Suprapubic skin (tissue), 4 donors: ENCODE measurements around the gene DPP10.
"Not testable (repeated sequence)": the region's sequence is repeated elsewhere in the genome, so short reads cannot be mapped to it uniquely, and the experiment has no call there.

ENCODE experiments used
- CTCF ChIP-seq, 2 donors: fragments of 200-600 bp in 1 of 2; fragments of 450-650 bp in 1 of 2; sonication (generic) in 1 of 2; IDR thresholded peaks; one replicate each; pipeline ENCODE4 v1.5.1; 2016 to 2019; ENCODE audit warnings: antibody characterized with exemption in 2 of 2, mild to moderate bottlenecking in 1 of 2, moderate library complexity in 1 of 2
- EP300 ChIP-seq: sonication (generic); formaldehyde crosslinking; IDR thresholded peaks from one replicate; pipeline ENCODE4 v1.6.1; 2017; ENCODE audit warnings: antibody characterized with exemption
- POLR2A ChIP-seq, 2 donors: fragments of 450-650 bp; IDR thresholded peaks; one replicate each; pipeline ENCODE4 v1.6.1; 2017; ENCODE audit warnings: antibody characterized with exemption in 2 of 2, mild to moderate bottlenecking in 2 of 2, moderate library complexity in 2 of 2
- POLR2AphosphoS5 ChIP-seq, 3 donors: sonication (generic); formaldehyde crosslinking; IDR thresholded peaks; one replicate each; pipeline ENCODE4 v1.6.1; 2017; ENCODE audit warnings: antibody characterized with exemption in 3 of 3

- not testable (repeated sequence) for TF ChIP-seq POLR2A (IDR thresholded peaks at IDR 0.05); CTCF (IDR thresholded peaks at IDR 0.05); POLR2AphosphoS5 (IDR thresholded peaks at IDR 0.05); EP300
Observed at GRCh38 chr2:115086051-115086620, 643.7 kb downstream of the DPP10 start.
